B cell (primary cell): Measurements from ENCODE around the gene GINS2.

Source experiments
- CTCF ChIP-seq: fragments of 200-600 bp; IDR thresholded peaks from one replicate; pipeline ENCODE4 v1.8.0; 2022; ENCODE audit warnings: antibody characterized with exemption, mild to moderate bottlenecking
- EZH2 ChIP-seq: IDR thresholded peaks from 2 replicates; pipeline ENCODE4 v1.6.1; 2012; ENCODE audit warnings: borderline replicate concordance, low read depth, mild to moderate bottlenecking, moderate library complexity, low read length; ENCODE audit not compliant: insufficient read depth, poor library complexity, severe bottlenecking

- TF ChIP-seq CTCF, result peak; percentile 18
- no peak for TF ChIP-seq EZH2
These were observed 29.4 kb upstream of the GINS2 start for GRCh38 chr16:85718153-85718477.
